Smooth muscle cell (in vitro differentiated cells): ENCODE measurements around the gene FXYD2. TPM values are rescaled to one million over a fixed set of nuclear protein-coding genes. Genes with fewer than 3 reads are reported as not detected.
A peak's percentile ranks its signal among the peaks of the same experiment; 100 is the strongest.

Source experiments
- DNase-seq: peaks from one replicate; lab custom pipeline; 2025; ENCODE audit not compliant: unreplicated experiment; lab: John Stamatoyannopoulos, UW
- H2AFZ ChIP-seq: fragments of 200-600 bp; sonication (generic); 2 replicates; pipeline ENCODE4 v1.6.0; 2016; ENCODE audit warnings: antibody characterized with exemption, low read depth, mild to moderate bottlenecking
- H3F3A ChIP-seq: fragments of 200-600 bp; sonication (generic); 2 replicates; pipeline ENCODE4 v1.6.0; 2017; ENCODE audit warnings: antibody characterized with exemption, low read depth
- H3K27ac ChIP-seq: fragments of 200-600 bp; sonication (generic); 2 replicates; pipeline ENCODE4 v1.5.1; 2016; ENCODE audit warnings: low read depth, mild to moderate bottlenecking
- H3K27me3 ChIP-seq: fragments of 200-600 bp; sonication (generic); 2 replicates; pipeline ENCODE4 v1.6.1; 2016; ENCODE audit warnings: low read depth, mild to moderate bottlenecking
- H3K36me3 ChIP-seq: fragments of 200-600 bp; sonication (generic); 2 replicates; pipeline ENCODE4 v1.5.1; 2016; ENCODE audit warnings: low read depth
- H3K4me1 ChIP-seq: fragments of 200-600 bp; sonication (generic); 2 replicates; pipeline ENCODE4 v1.5.1; 2016; ENCODE audit warnings: low read depth
- H3K4me2 ChIP-seq: fragments of 200-600 bp; sonication (generic); 2 replicates; pipeline ENCODE4 v1.6.0; 2016; ENCODE audit warnings: mild to moderate bottlenecking
- H3K4me3 ChIP-seq: fragments of 200-600 bp; sonication (generic); 2 replicates; pipeline ENCODE4 v1.5.1; 2016; ENCODE audit warnings: mild to moderate bottlenecking
- H3K79me2 ChIP-seq: fragments of 200-600 bp; sonication (generic); 2 replicates; pipeline ENCODE4 v1.6.0; 2016; ENCODE audit warnings: low read depth, mild to moderate bottlenecking
- H3K9ac ChIP-seq: fragments of 200-600 bp; sonication (generic); 2 replicates; pipeline ENCODE4 v1.6.0; 2016; ENCODE audit warnings: low read depth
- H3K9me3 ChIP-seq: fragments of 200-600 bp; sonication (generic); replicated peaks from 2 replicates; pipeline ENCODE4 v1.5.1; 2016; ENCODE audit warnings: low read depth
- H4K20me1 ChIP-seq: fragments of 200-600 bp; sonication (generic); 2 replicates; pipeline ENCODE4 v1.6.0; 2016; ENCODE audit warnings: low read depth
- CTCF ChIP-seq: fragments of 200-600 bp; sonication (generic); IDR thresholded peaks from 2 replicates; pipeline ENCODE4 v1.5.1; 2017; ENCODE audit warnings: borderline replicate concordance, mild to moderate bottlenecking, antibody characterized with exemption; ENCODE audit not compliant: insufficient read depth, poor library complexity, severe bottlenecking
- WGBS: methylation state at CpG from one replicate; pipeline ENCODE4 v1.1.7; 2016; ENCODE audit warnings: low lambda C conversion rate; 5-methylcytosine and 5-hydroxymethylcytosine counted together
- polyA plus RNA-seq: library from polyadenylated mRNA; unstranded; fragments of >200 nt; fragmentation: Nextera tagmentation; extraction: Ambion mirVana; gene quantifications from 2 replicates; pipeline ENCODE4 v1.2.1, GENCODE V29; 2016
- total RNA-seq: library from RNA; depleted of rRNA; stranded (reverse); fragments of >200 nt; gene quantifications from 2 replicates; pipeline ENCODE4 v1.2.3, GENCODE V29; 2014

FXYD2 gene
- total and polyA plus RNA-seq, 2 experiments from 2014 or later: 1.00 TPM; not detected in 1

- no peak overlapping the region for H2AFZ ChIP-seq
- H3K9ac ChIP-seq: peak overlapping the region; percentile 64
- peaks cover 3% of the 10 kb centered on the region for H3K4me1 ChIP-seq
- DNase-seq: no peak
- no peaks in the 10 kb centered on the region for H3F3A ChIP-seq
- WGBS: 59% methylated on average over 7 of the region's 7 CpGs
- H3K36me3 ChIP-seq: no peaks in the 10 kb centered on the region
- H3K9me3 ChIP-seq: no peaks in the 10 kb centered on the region
- no peaks in the 10 kb centered on the region for H3K27me3 ChIP-seq
- peak overlapping the region; percentile 69 for H3K27ac ChIP-seq
- H3K4me2 ChIP-seq: peak overlapping the region; percentile 54
- TF ChIP-seq CTCF: no peak
- no peaks in the 10 kb centered on the region for H4K20me1 ChIP-seq
- no peaks in the 10 kb centered on the region for H3K79me2 ChIP-seq
- H3K4me3 ChIP-seq: no peak overlapping the region
These were observed 4.8 kb upstream of the FXYD2 start for GRCh38 chr11:117829369-117829725.

GRCh38 chr11:117828611-117829368 is 4.2 kb upstream of the FXYD2 start:
- H3K4me2 ChIP-seq: peak overlapping the region; percentile 54
- H2AFZ ChIP-seq: no peak overlapping the region
- DNase-seq: peak; percentile 36

GRCh38 chr11:117827521-117828511 is 3.3 kb upstream of the FXYD2 start:
- no peak for TF ChIP-seq CTCF
- Histone ChIP-seq H3K36me3 (no peaks in the 10 kb centered on the region), H3K79me2 (no peaks in the 10 kb centered on the region), H3K4me1 (peaks cover 3% of the 10 kb centered on the region), H3K27me3 (no peaks in the 10 kb centered on the region), H3K4me2 (peak overlapping the region; percentile 47), H3K27ac (no peak overlapping the region), H2AFZ (no peak overlapping the region), H4K20me1 (no peaks in the 10 kb centered on the region), H3F3A (no peaks in the 10 kb centered on the region), H3K9me3 (no peaks in the 10 kb centered on the region), H3K4me3 (no peak overlapping the region), H3K9ac (no peak overlapping the region)
- DNase-seq: no peak
- WGBS: 92% methylated on average over 15 of the region's 15 CpGs

More at GRCh38 chr11:117828611-117829368, 4.2 kb upstream of the FXYD2 start:
- Histone ChIP-seq H3K36me3 (no peaks in the 10 kb centered on the region), H3K27me3 (no peaks in the 10 kb centered on the region), H3K4me1 (peaks cover 3% of the 10 kb centered on the region), H3K9me3 (no peaks in the 10 kb centered on the region), H3K27ac (peak overlapping the region; percentile 69), H3K79me2 (no peaks in the 10 kb centered on the region), H3F3A (no peaks in the 10 kb centered on the region), H4K20me1 (no peaks in the 10 kb centered on the region), H3K4me3 (no peak overlapping the region), H3K9ac (peak overlapping the region; percentile 64)
- 61% methylated on average over 15 of the region's 16 CpGs for WGBS
- no peak for TF ChIP-seq CTCF
